Pulmonary artery endothelial cell (primary cell): ENCODE data around the gene GPR25. TPM values are rescaled to one million over a fixed set of nuclear protein-coding genes. Genes with fewer than 3 reads are reported as not detected.

ENCODE experiments used
- DNase-seq: peaks from one replicate; pipeline ENCODE4 v3.0.0-alpha.2; 2011; ENCODE audit warnings: low read depth, low spot score
- total RNA-seq: library from RNA; depleted of rRNA; stranded (reverse); fragments of >200 nt; gene quantifications from 2 replicates; pipeline ENCODE4 v1.2.3, GENCODE V29; 2014

GPR25 gene
- total RNA-seq, 1 donor from 2014 or later = not detected

DNA sequence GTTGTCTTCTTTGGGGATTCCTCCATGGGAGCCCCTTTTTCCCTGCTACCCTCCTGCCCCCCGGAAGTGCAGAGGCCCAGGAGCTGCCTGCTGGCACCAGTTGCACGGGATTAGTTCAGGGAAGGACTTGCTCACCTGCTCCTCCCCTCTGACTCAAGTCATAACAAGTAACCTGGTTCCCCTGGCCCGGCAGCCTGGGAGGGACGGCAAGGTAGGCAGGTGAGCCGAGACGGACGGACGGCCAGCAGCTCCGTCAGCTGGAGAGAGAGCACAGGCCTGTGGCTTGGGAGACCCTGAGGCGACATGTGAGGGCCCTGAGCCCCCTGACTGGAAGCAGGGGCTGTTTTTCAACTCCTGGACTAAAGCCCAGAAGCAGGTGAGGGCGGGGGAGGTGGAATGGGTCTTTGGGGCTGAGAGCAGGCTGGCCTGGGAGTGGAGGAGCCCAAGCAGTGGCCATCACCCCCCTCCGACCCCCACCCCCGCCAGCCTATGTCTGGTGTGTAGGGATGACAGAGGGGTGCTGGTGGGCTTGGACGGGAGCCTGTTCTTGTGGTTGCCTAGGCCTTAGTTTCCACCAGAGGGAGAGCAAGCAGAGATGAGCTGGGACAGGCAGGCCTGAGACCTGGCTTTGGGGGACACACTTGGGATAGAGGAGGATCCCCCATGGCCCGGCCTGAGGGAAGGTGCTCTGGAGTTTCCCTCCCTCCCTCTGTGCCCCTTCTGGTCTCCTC, 22.1 kb downstream of the GPR25 start, which contains the start of gene INAVA:
Gene INAVA (plus strand): TSS at position 189 of the 731 bp plus-strand sequence. CDS start 3,501 bp downstream, outside the sequence.
- DNase-seq = no peak

DNA sequence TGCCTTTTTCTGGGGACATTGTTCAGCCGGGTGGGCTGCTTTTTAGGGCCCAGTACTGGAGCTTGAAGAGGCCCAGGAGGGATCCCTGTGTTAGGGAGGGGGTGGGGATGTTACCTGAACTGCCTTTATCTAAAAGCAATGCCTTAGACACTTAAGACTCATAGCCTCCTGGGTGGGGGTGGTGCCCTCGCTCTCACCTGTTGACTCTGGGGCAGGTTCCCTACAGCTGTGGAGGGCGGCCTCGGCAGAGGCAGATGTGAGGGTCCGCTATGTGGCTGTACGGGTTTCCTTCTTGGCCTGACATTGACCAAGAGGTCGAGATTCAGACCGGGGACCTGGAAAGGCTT, 22.6 kb downstream of the GPR25 start:
- no peak for DNase-seq

DNA sequence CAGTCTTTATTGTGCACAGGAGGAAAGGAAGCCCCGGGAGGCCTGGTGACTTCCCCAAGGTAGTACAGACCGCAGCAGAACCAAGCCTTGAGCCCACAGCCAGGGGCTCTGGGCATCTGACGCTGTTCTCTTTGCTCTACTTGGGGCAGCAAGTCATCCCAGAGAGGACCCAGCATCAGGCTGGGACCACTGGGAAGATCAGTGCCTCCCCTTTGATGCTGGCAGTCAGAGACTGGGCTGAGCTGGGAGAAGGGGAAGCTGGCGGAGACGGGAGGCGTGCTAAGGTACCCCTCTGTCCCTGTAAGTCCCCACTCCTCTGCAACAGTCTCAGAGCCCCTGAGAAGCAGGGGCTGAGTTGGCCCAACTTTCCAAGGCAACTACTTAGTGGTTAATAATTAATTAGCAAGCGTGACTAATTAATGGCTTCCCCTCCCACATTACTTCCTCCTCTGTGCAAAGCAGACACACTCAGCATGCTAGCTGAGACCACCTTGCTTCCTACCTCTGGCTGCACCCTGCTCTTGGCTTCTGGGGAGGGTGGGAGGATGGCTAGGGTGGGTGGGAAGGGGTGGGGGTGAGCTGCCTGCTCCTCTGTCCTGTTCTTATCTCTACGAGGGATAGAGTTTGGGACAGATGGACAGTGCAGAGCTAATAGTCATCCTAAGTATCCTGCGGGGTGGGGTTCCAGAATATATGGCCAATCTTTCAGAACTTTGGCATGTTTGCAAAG, 23.2 kb downstream of the GPR25 start:
- no peak for DNase-seq

DNA sequence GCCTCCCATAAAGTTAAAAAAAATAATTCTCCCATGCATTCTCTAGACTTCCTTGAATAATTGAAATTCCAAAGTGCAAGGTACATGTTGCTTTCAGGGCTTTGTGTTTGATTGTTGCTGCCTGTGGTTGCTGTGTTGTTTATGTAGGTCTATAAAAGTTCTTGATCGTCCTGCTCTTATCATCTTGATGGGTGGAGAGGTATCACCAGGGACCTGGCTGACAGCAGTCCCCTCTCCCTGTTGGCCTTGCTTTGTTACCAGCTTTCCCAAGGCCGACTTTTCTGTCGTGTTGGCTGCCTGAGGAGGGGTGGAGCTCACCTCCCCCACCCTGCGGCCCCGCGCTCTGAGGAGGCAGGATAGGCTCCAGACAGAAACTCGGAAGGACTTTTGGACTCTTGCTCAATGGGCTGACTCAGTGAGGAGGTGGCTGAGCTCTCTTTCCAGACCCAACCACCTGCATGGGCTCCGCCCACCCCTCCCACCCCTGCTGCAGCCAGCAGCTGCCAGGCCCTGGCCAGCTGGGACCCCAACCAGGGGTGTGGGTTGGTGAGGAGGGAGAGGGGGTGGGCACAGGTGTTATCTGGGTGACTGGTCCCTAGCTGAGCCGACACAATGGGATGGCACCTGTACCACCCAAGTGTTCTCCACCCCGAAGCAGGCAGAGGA, 23.9 kb downstream of the GPR25 start:
- DNase-seq = no peak

DNA sequence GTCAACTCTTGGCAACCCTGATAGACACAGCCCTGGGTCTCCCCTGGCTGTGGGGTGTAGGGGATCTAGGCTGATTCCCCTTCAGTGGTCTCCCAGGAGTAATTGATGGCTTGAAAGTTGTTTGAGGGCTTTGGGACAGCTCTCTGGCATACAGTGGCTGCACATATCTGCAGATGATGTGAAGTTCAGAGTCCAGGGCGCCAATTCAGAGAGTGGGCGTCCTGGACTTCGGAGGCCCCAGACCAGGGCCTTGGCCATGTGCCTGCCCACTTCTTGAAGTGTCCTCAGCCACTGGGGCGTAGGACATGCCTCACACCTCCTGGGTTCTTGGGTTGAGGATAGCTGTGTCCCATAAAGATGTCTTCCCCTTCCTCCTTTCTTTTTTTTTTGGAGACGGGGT, 24.5 kb downstream of the GPR25 start:
- DNase-seq = no peak

DNA sequence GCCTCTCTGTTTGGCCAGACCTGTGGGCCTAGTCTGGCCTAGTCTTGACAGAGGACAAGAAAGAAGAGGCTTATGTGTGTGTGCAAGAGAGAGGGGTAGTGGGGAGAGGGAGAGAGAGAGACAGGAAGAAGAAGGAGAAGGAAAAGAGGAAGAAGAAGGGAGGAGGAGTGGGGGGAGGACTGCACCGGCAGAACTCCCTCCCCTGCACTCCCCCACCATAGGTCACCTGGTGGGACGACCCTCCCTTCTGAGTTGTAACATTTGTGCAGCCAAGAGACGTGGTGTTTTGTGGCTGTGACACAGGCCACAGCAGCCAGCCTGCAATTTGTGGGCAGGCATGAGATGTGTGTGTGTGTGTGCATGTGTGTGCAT, 26.2 kb downstream of the GPR25 start:
- no peak for DNase-seq

DNA sequence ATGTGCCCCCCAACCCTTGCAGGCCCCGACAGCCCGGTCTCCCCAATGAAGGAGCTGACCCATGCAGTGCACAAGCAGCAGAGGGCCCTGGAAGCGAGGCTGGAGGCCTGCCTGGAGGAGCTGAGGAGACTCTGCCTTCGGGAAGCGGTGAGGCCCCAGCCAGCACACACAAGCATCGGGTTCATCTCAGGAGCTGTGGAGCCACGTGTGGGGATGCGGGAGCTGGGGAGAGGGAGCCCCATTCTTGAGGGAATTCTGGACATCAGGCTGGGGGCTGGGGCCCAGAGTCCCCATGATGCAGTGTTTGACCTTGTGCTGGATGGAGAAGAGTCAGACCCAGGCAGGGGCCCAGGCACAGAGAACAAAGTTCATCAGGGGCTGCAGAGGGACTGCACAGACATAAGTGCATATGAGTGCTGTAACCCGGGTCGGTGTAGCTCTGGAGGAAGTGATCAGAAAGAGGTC, 26.7 kb downstream of the GPR25 start:
- DNase-seq = no peak

DNA sequence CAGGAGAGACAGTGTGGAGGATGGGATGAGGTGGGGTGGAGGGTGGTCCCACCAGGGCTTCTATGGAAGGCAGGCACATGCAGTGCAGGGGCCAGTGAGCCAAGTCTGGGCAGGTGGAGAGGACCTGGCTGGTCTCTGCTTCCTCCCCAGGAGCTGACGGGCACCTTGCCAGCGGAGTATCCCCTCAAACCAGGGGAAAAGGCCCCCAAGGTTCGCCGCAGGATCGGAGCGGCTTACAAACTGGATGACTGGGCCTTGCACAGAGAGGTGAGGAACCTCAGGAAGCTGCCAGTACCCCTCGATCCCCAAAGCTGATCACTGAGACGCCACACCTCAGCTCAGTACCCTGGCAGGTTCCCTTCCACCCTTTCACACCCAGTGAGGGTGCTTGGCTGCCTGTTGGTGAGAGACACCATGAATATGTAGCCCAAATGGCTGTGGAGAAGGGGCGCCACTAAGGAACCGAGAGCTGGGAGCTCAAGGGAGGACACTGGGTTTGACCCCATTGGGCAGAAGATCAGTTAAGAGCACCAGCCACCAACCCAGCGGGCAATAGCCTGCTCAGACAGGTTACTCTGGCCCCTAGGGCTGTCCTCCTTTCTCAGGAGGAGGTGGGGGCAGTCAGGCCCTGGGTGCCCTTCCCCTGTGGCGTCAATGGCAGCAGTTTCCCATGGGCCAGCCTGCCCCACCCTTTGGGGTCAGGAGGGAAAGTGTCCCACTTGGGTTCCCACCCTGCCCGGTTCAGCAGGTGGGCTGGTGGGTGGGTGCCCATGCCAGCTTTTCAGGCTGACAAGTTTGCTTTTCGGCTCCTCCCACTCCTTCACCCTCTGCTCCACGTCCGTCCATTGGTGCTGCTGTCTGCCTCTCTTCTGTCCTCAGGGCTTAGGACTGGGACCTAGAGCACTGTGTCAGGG, 27.4 kb downstream of the GPR25 start:
- DNase-seq = no peak

DNA sequence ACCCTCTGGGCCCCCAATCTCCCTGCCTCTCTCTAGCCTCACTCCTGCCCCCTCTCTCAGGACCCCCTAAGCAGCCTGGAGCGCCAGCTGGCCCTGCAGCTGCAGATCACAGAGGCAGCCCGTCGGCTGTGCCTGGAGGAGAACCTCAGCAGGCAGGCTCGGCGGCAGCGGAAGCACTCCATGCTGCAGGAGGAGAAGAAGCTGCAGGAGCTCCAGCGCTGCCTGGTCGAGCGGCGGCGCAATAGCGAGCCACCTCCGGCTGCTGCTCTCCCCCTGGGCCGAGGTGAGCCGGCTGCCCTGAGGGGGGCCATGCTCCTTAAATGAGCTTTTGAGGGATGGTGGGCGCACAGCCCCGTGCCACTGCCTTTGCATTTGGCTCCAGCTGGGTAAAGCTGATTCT, 28.1 kb downstream of the GPR25 start:
- DNase-seq = no peak

DNA sequence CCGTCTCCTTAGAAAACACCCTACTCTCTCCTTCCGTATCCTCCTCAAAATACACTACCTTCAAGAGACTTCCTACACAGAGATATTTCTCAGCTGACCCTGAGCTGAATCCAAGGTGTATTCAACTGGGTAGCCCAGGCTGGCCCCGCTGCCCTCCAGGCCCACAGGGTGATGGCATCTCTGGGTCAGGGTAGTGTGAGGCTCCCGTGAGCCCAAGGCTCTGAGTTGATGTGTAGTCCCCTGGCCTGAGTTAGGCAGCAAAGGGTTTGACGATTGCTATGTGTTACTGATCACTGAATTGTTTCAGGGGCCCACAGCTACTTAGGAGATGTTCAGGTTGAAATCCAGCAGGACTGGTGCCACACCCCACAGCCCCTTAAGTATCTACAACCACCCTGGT, 28.6 kb downstream of the GPR25 start:
- no peak for DNase-seq

DNA sequence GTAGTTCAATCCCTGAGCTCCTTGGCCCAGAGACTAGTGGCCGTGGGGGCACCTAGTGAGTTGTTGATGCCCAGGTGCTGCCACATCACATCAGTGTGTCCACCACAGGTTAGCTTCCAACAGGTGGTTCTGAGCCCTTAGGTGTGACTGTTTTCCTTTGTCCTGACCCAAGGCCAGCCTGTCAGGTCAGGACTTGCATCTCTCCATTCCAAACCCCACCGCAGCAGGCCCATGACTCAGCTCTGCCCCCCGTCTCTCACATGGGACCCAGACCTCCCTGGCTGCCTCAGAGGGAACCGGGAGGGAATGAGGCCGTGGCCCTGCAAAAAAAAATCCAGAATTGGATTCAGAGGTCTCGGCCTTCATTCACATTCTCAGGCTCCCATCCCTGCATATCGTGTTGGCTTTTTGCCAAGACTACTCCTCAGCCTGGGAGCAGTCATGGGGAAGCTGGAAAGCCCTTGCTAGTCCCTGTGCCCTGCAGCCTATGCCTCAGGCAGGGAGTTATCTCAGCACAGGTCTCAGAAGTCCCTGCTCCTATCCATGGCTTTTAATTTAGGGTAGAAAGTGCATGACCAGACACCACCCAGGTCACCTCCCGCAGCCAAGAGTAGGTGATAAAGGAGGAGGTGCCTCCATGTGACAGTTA, 29.1 kb downstream of the GPR25 start:
- no peak for DNase-seq

DNA sequence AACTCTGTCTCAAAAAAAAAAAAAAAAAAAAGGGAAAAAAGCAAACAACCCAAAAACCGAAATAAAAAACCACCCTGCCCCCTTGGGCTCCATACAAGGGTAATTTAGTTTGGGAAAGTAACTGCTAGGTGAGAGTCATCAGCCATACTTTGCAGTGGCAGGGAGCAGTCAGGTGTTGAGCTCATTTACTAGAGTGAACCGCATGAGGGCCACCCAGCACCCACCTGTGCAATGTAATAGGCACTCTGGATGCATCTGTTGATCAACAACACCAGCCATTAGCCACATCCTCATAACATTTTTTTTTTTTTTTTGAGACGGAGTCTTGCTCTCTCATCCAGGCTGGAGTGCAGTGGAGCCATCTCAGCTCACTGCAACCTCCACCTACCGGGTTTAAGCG, 31.0 kb downstream of the GPR25 start:
- no peak for DNase-seq

DNA sequence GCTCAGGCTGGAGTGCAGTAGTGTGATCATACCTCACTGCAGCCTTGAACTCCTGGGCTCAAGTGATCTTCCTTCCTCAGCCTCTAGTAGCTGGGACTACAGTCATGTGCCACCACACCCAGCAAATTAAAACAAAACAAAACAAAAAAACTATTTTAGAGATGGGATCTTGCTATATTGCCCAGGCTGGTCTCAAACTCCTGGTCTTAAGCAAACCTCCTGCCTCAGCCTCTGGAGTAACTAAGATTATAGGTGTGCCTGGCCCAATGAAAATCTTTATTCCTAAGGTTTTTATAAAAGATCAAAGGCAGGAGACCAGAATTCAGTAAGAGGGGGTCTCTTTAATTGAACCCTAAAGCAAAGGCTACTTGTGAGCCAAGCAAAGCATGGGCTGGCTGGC, 32.0 kb downstream of the GPR25 start:
- no peak for DNase-seq

DNA sequence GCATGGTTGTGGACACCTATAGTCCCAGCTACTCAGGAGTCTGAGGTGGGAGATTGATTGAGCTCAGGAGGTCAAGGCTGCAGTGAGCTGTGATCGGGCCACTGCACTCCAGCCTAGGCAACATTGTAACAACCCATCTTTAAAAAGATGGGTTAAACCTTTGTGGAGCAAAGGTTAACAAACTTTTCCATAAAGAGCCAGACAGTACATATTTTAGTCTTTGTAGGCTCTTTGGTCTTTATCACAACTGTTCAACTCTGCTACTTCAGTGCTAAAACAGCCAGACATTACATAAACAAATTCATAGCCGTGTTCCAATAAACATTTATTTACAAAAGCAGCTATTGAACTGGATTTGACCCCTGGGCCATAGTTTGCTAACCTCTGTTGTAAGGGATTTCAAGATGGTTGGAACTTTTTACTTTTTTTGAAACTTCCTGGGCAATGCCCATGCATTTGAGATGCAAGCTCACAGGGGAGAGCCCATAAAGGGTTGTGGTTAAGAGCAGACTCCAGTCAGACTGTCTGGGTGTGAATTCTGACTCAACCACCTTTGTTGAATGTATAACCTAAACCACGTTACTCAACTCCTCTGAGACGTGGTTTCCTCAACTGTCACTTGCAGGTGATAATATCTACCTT, 32.8 kb downstream of the GPR25 start:
- DNase-seq = no peak

DNA sequence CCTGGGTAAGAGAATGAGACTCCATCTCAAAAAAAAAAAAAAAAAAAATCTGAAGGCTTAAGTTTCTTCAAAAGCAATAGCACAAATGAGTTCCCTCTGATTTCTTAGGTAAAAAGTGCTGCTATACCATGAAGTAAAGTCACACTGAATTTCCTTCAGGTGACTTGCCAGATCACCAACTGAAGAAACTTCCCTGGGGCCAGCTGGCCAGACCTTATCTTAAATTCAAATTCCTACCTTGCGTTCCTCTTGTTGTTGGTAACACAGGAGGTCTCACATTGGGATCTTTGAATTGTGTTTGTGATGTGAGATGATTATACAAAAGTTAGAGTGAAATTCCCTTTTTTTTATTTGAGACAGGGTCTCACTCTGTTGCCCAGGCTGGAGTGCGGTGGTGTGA, 33.7 kb downstream of the GPR25 start:
- DNase-seq = no peak

DNA sequence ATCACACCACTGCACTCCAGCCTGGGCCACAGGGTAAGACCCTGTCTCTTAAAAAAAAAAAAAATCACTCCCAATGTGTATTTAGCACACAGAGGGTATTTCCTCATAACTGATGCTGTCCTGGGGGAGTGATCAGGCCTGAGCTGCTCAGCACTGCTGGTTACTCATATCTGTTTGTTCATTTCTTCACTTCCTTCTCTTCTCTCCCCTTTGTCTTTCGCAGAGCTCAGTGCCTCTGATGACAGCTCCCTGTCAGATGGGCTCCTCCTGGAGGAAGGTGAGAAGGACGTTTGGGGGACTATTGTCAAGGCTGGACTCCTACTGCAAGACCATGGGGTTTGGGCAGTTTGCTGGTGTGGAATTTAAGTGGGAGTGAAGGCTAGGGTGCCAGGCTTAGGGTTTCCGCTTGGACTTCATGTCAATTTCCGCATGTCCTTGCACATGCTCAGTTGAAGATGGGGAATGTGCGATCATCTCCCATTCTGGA, 34.9 kb downstream of the GPR25 start:
- DNase-seq = no peak

DNA sequence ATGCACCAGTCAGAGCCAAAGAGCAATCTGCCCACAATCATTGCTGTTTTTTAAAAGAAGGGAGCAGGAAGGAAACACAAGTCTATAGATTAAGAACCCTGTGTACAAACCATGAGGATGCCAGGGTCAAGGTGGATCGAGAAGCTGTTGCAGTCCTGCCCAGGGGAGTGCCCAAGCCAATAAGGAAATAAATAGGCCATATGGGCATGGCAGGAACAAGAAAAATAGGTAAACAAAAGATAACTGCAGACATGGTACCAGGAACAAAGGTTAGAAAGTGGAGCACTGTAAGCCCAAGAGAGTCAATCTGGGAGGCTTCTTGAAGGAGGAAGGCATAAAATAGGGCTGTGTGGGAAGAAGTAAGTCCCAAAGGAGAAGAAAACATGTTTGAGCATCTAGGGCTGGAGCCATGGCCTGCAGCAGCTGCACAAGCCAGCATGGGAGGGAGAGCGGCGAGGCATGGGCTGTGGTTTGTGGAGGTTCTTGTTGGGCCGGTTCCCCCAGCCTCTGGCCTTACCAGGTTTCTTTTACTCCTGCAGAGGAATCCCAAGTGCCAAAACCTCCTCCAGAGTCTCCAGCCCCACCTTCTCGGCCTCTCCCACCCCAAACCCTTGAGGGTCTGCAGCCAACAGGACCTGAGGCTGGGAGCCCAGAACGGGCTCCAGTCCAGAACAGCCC, 35.5 kb downstream of the GPR25 start:
- DNase-seq = no peak

DNA sequence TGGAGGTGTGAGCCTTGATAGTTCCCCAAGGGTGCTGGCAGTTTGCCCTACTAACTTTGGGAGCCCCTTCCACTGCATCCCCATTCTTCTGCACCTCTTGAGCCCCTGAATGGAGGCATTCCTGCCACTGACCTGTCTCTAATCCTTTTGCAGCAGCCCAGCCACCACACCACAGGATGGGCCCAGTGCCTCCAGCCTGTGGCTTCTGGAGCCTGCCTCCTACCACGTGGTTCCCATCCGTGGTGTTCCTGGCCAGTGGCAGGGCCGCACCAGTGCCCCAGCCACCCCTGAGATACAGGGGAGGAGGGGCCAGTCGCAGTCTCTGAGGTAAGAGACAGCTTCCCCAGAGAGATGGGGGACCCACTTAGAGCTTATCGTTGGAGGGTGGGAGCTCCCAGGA, 36.3 kb downstream of the GPR25 start:
- DNase-seq = no peak

DNA sequence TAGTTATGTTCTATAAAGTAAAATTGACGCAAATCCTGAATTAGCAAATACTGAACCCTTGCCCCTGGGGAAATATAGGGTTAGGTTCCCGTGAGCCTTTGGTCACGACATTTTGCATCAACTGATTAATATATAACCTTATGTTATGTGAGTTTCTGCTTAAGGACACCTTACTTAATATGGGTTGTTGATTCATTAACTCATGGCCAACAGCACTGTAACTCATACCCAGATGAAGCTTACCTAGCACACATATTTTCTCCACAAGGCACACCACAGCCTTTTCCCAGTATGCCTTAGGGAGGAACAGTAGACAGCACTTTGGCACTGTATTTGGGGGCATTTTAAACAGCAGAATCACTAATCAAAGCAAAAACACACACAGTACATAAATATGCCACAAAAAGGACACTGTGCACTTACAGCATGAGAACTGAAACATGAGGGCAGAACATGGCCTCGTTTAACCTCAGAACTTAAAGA, 37.0 kb downstream of the GPR25 start:
- DNase-seq = no peak

DNA sequence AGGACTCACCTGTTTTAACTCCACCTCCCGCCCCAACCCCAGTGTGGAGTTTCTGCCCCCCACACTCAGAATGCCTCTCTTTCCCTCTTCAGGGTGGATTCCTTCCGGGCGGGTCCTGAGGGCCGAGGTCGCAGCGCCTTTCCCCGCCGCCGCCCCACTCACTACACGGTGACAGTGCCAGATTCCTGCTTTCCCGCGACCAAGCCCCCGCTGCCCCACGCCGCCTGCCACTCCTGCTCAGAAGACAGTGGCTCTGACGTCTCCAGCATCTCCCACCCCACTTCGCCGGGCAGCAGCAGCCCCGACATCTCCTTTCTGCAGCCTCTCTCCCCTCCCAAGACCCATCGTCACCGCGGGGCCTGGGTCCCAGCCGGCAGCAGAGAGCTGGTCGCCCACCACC, 38.6 kb downstream of the GPR25 start:
- no peak for DNase-seq
